ENCODE results near the gene MFSD11.
"Not testable (repeated sequence)": the region's sequence is repeated elsewhere in the genome, so short reads cannot be mapped to it uniquely, and the experiment has no call there.

- TF ChIP-seq CTCF (IDR thresholded peaks at IDR 0.05); POLR2A (IDR thresholded peaks at IDR 0.05); POLR2AphosphoS5 (IDR thresholded peaks at IDR 0.05; ENCODE audit: insufficient read depth in 1 of 2, low read depth in 1 of 2): not testable (repeated sequence)
These were observed 25.6 kb upstream of the MFSD11 start for GRCh38 chr17:76712321-76712720.
